HPDE6-E6E7 (cell line): ENCODE measurements around the gene PRG2.
"Not testable (repeated sequence)": the region's sequence is repeated elsewhere in the genome, so short reads cannot be mapped to it uniquely, and the experiment has no call there.

Experiments
- DNase-seq: peaks from one replicate; pipeline ENCODE4 v3.0.0; 2011; ENCODE audit warnings: missing footprints; ENCODE audit errors: extremely low spot score

The PRG2 gene

GRCh38 chr11:57368106-57368844 lies 22.2 kb downstream of the PRG2 start:
- peak; percentile 25 for DNase-seq

- no peak for DNase-seq
Observed at GRCh38 chr11:57364851-57365660, 25.4 kb downstream of the PRG2 start.

- DNase-seq = no peak
Observed at GRCh38 chr11:57363131-57364080, 27.0 kb downstream of the PRG2 start.

- no peak for DNase-seq
Observed at GRCh38 chr11:57361926-57362325, 28.5 kb downstream of the PRG2 start.

- not testable (repeated sequence) for DNase-seq
Observed at GRCh38 chr11:57361420-57361819, 29.0 kb downstream of the PRG2 start.

GRCh38 chr11:57360991-57361390 lies 29.5 kb downstream of the PRG2 start:
- DNase-seq = no peak

GRCh38 chr11:57359896-57360690 lies 30.4 kb downstream of the PRG2 start:
- DNase-seq = no peak

- DNase-seq = no peak
Observed at GRCh38 chr11:57359396-57359795, 31.1 kb downstream of the PRG2 start.

GRCh38 chr11:57358991-57359390 lies 31.5 kb downstream of the PRG2 start:
- no peak for DNase-seq

- DNase-seq = no peak
Observed at GRCh38 chr11:57358543-57358961, 31.9 kb downstream of the PRG2 start.

- no peak for DNase-seq
Observed at GRCh38 chr11:57357856-57358255, 32.6 kb downstream of the PRG2 start.

- DNase-seq = no peak
Observed at GRCh38 chr11:57357310-57357709, 33.1 kb downstream of the PRG2 start.

GRCh38 chr11:57356268-57356667 lies 34.2 kb downstream of the PRG2 start:
- DNase-seq = no peak

- DNase-seq = no peak
Observed at GRCh38 chr11:57354699-57355098, 35.8 kb downstream of the PRG2 start.

GRCh38 chr11:57353852-57354251 lies 36.6 kb downstream of the PRG2 start:
- DNase-seq = no peak

- no peak for DNase-seq
Observed at GRCh38 chr11:57353446-57353845, 37.0 kb downstream of the PRG2 start.

- no peak for DNase-seq
Observed at GRCh38 chr11:57353036-57353435, 37.4 kb downstream of the PRG2 start.

- no peak for DNase-seq
Observed at GRCh38 chr11:57349491-57350274, 40.8 kb downstream of the PRG2 start.

- no peak for DNase-seq
Observed at GRCh38 chr11:57348636-57349313, 41.7 kb downstream of the PRG2 start.

GRCh38 chr11:57348052-57348451 lies 42.4 kb downstream of the PRG2 start:
- no peak for DNase-seq
